OCI-LY7 (cell line): Measurements from ENCODE around the gene ZFX. TPM values are rescaled to one million over a fixed set of nuclear protein-coding genes. Genes with fewer than 3 reads are reported as not detected.

Source experiments
- BruUV-seq: library from RNA; stranded (reverse); fragments of 400-500 nt; replicated peaks from 2 replicates; lab custom pipeline; 2021; lab: Mats Ljungman, UMichigan
- CTCF ChIA-PET: fragments of 300-600 bp; sonication (Branson Sonifier 250); formaldehyde crosslinking; loops from one replicate; lab custom pipeline; 2022; ENCODE audit warnings: antibody characterized with exemption; ENCODE audit not compliant: unreplicated experiment; lab: Charles Lee
- POLR2A ChIA-PET: fragments of 300-600 bp; sonication (Branson Sonifier 250); formaldehyde crosslinking; loops from one replicate; lab custom pipeline; 2022; ENCODE audit warnings: antibody characterized with exemption; lab: Charles Lee
- DNase-seq: peaks from one replicate; pipeline ENCODE4 v3.0.0-alpha.2; 2015; ENCODE audit warnings: low spot score
- H2AFZ ChIP-seq: fragments of 200-600 bp; sonication (generic), shearing (Covaris generic); 2 replicates; pipeline ENCODE4 v1.6.1; 2014; ENCODE audit warnings: mild to moderate bottlenecking, antibody characterized with exemption, low read length, moderate library complexity
- H3K27ac ChIP-seq: fragments of 200-600 bp; sonication (generic); 2 replicates; pipeline ENCODE4 v1.5.1; 2014; ENCODE audit warnings: mixed run types, low read depth, mild to moderate bottlenecking, moderate library complexity, low read length, inconsistent platforms; ENCODE audit not compliant: poor library complexity, severe bottlenecking
- H3K36me3 ChIP-seq: fragments of 200-600 bp; sonication (generic); 2 replicates; pipeline ENCODE4 v1.6.1; 2014; ENCODE audit warnings: mild to moderate bottlenecking, antibody characterized with exemption, low read length, moderate library complexity, mixed read lengths; ENCODE audit not compliant: insufficient read depth
- H3K4me1 ChIP-seq: fragments of 200-600 bp; sonication (generic); 2 replicates; pipeline ENCODE4 v1.5.1; 2014; ENCODE audit warnings: mild to moderate bottlenecking, low read length; ENCODE audit not compliant: insufficient read depth, poor library complexity, severe bottlenecking
- H3K4me2 ChIP-seq: fragments of 200-600 bp; sonication (generic); 2 replicates; pipeline ENCODE4 v1.6.1; 2014; ENCODE audit warnings: mild to moderate bottlenecking, low read length
- H3K4me3 ChIP-seq: fragments of 200-600 bp; sonication (generic); 2 replicates; pipeline ENCODE4 v1.5.1; 2014; ENCODE audit warnings: mild to moderate bottlenecking, low read depth, low read length; ENCODE audit not compliant: poor library complexity, severe bottlenecking
- H3K79me2 ChIP-seq: fragments of 200-600 bp; sonication (generic); 2 replicates; pipeline ENCODE4 v1.6.1; 2016; ENCODE audit warnings: low read depth, mild to moderate bottlenecking, low read length, moderate library complexity, mixed read lengths; ENCODE audit not compliant: insufficient read depth
- H3K9me2 ChIP-seq: fragments of 200-600 bp; sonication (generic); 2 replicates; pipeline ENCODE4 v1.6.1; 2016; ENCODE audit warnings: mild to moderate bottlenecking, low read length, mixed read lengths; ENCODE audit not compliant: insufficient read depth
- H3K9me3 ChIP-seq: fragments of 200-600 bp; sonication (generic); 2 replicates; pipeline ENCODE4 v1.6.1; 2014; ENCODE audit warnings: mild to moderate bottlenecking, mixed run types, low read length, mixed read lengths
- H4K20me1 ChIP-seq: fragments of 200-600 bp; sonication (generic); 2 replicates; pipeline ENCODE4 v1.6.1; 2014; ENCODE audit warnings: mild to moderate bottlenecking, antibody characterized with exemption, low read length, moderate library complexity, mixed read lengths; ENCODE audit not compliant: insufficient read depth
- EZH2phosphoT487 ChIP-seq: fragments of 200-600 bp; sonication (generic); IDR thresholded peaks from 2 replicates; pipeline ENCODE4 v1.6.1; 2018; ENCODE audit warnings: low read depth, borderline replicate concordance, mild to moderate bottlenecking, mixed run types, antibody characterized with exemption, low read length, moderate library complexity, mixed read lengths
- intact Hi-C: fragments of 100-400 bp; cut with micrococcal nuclease; formaldehyde crosslinking; loops from one replicate; pipeline ENCODE4 v1.10.0; 2022; ENCODE audit not compliant: unreplicated experiment
- total RNA-seq, 2 experiments: library from RNA; depleted of rRNA in 1 of 2; stranded (reverse); fragments of >200 nt in 1 of 2; shearing (Covaris generic) in 1 of 2; gene quantifications; 2 replicates each; pipeline ENCODE4 v1.2.3, GENCODE V29; 2014 to 2022
- TF ChIP-seq, protein P1 (sequence below): fragments of 200-600 bp; sonication (generic); conservative IDR thresholded peaks from 2 replicates; pipeline ENCODE4 v1.5.1; 2014; ENCODE audit warnings: mild to moderate bottlenecking, antibody characterized with exemption, low read length, moderate library complexity, mixed read lengths

ZFX gene
- total RNA-seq, 2 experiments from 2014 or later: 20.0 to 34.8 TPM

DNA sequence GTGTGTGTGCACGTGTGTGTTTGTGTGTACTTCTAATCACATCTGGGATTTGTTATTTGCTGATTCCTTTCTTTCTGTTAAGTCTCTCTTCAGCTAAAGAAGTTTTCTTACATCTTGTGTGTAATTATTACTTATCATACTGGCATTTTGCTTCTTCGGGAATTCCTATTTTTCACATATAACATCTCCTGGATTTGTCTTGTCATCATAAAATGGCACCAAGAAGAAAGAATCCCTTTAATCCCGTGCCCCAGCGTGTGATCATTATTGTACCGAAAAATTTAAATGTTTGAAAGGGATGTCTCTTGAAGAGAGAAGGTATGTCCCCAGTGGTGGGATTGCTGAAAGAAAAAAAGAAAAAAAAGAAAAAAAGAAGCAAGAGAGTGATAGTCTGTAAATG lies 72.3 kb downstream of the ZFX start:
- H3K27ac ChIP-seq: no peak overlapping the region
- H3K4me1 ChIP-seq: no peaks in the 10 kb centered on the region
- no peak overlapping the region for H3K4me2 ChIP-seq
- no TSS peak for BruUV-seq
- H2AFZ ChIP-seq: no peak overlapping the region
- ChIA-PET CTCF (no interaction called here), POLR2A (no interaction called here)
- no peaks in the 10 kb centered on the region for H3K79me2 ChIP-seq
- no peaks in the 10 kb centered on the region for H3K36me3 ChIP-seq
- TF ChIP-seq EZH2phosphoT487: no peak
- TF ChIP-seq, protein P1, sequence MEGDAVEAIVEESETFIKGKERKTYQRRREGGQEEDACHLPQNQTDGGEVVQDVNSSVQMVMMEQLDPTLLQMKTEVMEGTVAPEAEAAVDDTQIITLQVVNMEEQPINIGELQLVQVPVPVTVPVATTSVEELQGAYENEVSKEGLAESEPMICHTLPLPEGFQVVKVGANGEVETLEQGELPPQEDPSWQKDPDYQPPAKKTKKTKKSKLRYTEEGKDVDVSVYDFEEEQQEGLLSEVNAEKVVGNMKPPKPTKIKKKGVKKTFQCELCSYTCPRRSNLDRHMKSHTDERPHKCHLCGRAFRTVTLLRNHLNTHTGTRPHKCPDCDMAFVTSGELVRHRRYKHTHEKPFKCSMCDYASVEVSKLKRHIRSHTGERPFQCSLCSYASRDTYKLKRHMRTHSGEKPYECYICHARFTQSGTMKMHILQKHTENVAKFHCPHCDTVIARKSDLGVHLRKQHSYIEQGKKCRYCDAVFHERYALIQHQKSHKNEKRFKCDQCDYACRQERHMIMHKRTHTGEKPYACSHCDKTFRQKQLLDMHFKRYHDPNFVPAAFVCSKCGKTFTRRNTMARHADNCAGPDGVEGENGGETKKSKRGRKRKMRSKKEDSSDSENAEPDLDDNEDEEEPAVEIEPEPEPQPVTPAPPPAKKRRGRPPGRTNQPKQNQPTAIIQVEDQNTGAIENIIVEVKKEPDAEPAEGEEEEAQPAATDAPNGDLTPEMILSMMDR: no peak
- H3K4me3 ChIP-seq: no peak overlapping the region
- no peaks in the 10 kb centered on the region for H4K20me1 ChIP-seq
- intact Hi-C loops: no loop called here
- DNase-seq: no peak
- H3K9me3 ChIP-seq: no peaks in the 10 kb centered on the region
- H3K9me2 ChIP-seq: no peaks in the 10 kb centered on the region

DNA sequence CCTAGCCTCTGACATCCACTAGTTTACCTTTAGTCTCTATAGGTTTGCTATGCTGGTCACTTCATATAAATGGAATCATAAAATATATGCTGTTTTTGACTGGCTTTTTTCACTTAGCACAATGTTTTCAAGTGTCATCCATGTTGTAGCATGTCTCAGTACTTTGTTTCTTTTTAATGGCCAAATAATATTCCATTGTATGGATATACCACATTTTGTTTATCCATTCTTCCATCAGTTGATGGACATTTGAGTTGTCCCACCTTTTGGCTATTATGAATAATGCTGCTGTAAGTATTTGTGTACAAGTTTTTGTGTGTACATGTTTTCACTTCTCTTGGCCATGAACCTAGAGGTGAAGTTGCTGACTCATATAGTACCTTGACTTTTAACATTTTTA lies 75.7 kb downstream of the ZFX start:
- TF ChIP-seq, protein P1: no peak
- no peak for TF ChIP-seq EZH2phosphoT487
- no peaks in the 10 kb centered on the region for H3K9me2 ChIP-seq
- no peaks in the 10 kb centered on the region for H3K36me3 ChIP-seq
- intact Hi-C loops: no loop called here
- H3K27ac ChIP-seq: no peak overlapping the region
- H4K20me1 ChIP-seq: no peaks in the 10 kb centered on the region
- ChIA-PET POLR2A (no interaction called here), CTCF (no interaction called here)
- no peak for DNase-seq
- no peaks in the 10 kb centered on the region for H3K9me3 ChIP-seq
- no peak overlapping the region for H3K4me2 ChIP-seq
- no TSS peak for BruUV-seq
- H3K79me2 ChIP-seq: no peaks in the 10 kb centered on the region
- no peak overlapping the region for H3K4me3 ChIP-seq
- H3K4me1 ChIP-seq: no peaks in the 10 kb centered on the region
- H2AFZ ChIP-seq: no peak overlapping the region

DNA sequence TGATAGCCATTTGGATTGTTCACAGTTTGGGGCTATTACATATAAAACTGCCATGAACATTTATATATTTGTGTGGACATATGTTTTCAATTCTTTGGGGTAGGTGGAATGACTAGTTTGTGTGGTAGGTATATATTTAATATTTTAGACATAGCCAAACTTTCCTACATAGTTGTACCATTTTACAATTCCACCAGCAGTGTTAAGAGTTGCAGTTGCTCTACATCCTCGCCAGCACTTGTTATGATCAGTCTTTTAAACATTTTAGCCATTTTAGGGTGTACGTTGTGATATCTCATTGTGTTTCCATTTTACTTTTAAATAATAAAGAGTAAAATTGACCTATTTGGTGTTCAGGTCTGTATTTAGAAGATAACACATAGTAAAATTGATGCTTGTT lies 76.6 kb downstream of the ZFX start:
- no peak for TF ChIP-seq EZH2phosphoT487
- TF ChIP-seq, protein P1: no peak
- POLR2A ChIA-PET: no interaction called here
- CTCF ChIA-PET: no interaction called here
- Histone ChIP-seq H4K20me1 (no peaks in the 10 kb centered on the region), H2AFZ (no peak overlapping the region), H3K4me3 (no peak overlapping the region), H3K36me3 (no peaks in the 10 kb centered on the region), H3K9me3 (no peaks in the 10 kb centered on the region), H3K27ac (no peak overlapping the region), H3K4me1 (no peaks in the 10 kb centered on the region), H3K79me2 (no peaks in the 10 kb centered on the region), H3K4me2 (no peak overlapping the region), H3K9me2 (no peaks in the 10 kb centered on the region)
- no TSS peak for BruUV-seq
- DNase-seq: no peak
- intact Hi-C loops: no loop called here
